ES-I3 (cell line): ENCODE results near the gene POPDC3.

ENCODE experiments used
- H3K36me3 ChIP-seq: 2 replicates; pipeline ENCODE4 v1.6.1; 2013; ENCODE audit warnings: mild to moderate bottlenecking, low read length, control low read depth, moderate library complexity; ENCODE audit not compliant: insufficient read depth
- H3K4me1 ChIP-seq: 2 replicates; pipeline ENCODE4 v1.6.1; 2013; ENCODE audit warnings: mild to moderate bottlenecking, control low read depth, low read length; ENCODE audit not compliant: insufficient read depth
- H3K9ac ChIP-seq: 2 replicates; pipeline ENCODE4 v1.6.1; 2013; ENCODE audit warnings: low read depth, mild to moderate bottlenecking, low read length, moderate library complexity
- H3K9me3 ChIP-seq: 2 replicates; pipeline ENCODE4 v1.6.1; 2013; ENCODE audit warnings: mild to moderate bottlenecking, low read length, moderate library complexity; ENCODE audit not compliant: control insufficient read depth, insufficient read depth

POPDC3 gene

DNA sequence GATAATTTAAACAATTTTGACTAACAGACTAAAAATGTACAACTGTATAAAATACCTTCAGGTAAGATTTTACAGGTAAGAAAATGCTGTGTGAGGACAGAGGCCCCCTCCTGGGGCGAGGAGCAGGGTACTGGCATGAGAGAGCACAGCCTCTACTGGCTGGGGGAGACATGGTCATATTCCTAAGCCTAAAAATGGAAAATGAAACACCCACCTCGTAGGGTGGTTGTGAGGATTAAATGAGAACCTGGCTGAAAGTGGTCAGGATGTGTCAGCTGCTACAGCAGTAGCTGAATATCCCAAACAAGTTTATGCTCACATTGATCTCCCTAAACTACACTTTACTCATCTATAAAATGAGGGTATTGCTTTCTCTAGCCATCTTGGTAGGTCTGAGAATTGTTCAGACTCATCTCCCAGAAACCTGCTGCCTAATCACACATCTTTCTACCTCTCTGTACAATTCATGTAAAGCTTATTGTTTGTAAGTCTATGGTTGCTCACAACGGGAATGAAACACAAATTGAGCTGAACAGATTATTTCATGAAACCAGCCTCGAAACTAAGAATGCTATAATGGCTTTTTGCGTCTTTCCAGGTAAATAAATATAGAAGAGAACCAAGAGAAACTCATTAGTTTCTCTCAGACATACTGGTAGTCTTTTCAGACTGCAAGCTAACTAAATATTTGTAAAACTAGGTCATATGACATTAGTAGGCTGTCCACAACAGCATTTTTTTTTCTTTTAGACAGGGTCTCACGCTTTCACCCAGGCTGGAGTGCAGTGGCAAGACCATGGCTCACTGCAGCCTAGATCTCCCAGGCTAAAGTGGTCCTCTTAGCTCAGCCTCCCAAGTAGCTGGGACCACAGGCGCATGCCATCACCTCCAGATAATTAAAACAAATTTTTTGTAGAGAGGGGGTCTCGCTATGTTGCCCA, 69.6 kb downstream of the POPDC3 start:
- no peaks in the 10 kb centered on the region for H3K4me1 ChIP-seq
- H3K36me3 ChIP-seq, result no peaks in the 10 kb centered on the region
- no peaks in the 10 kb centered on the region for H3K9me3 ChIP-seq
- H3K9ac ChIP-seq, result no peak overlapping the region

DNA sequence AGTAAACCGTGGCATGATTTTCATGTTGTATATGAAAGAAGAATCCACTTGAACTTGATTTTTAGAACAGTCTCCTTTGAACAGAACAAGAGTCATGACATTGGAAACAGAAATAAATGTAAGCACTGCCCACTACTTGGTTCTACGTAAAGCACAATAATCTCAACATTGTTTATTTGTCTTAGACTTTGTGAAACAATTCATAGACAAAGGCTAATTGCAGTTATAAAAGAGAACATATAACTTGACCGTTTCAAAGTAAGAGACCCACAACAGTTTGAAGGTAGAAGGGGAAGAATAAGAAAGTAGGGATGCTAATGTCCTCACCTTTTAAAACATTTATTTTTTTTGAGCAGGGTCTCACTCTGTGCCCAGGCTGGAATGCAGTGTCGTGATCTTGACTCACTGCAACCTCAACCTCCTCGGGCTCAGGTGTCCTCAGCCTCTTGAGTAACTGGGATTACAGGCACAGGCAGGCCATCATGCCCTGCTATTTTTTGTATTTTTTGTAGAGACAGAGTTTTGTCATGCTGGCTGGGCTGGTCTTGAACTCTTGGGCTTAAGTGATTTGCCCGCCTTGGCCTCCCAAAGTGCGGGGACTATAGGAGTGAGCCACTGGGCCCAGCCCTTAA, 71.1 kb downstream of the POPDC3 start:
- Histone ChIP-seq H3K4me1 (no peaks in the 10 kb centered on the region), H3K36me3 (no peaks in the 10 kb centered on the region), H3K9ac (no peak overlapping the region), H3K9me3 (no peaks in the 10 kb centered on the region)
